Endodermal cell (in vitro differentiated cells): Measurements from ENCODE around the gene USP25. TPM values are rescaled to one million over a fixed set of nuclear protein-coding genes. Genes with fewer than 3 reads are reported as not detected.

Experiments
- DNase-seq: peaks from one replicate; pipeline ENCODE4 v3.0.0-alpha.2; 2017
- H3K27ac ChIP-seq: 2 replicates; pipeline ENCODE4 v1.5.1; 2013; ENCODE audit warnings: mild to moderate bottlenecking, low read depth, low read length, moderate library complexity
- H3K27me3 ChIP-seq: 2 replicates; pipeline ENCODE4 v1.6.1; 2013; ENCODE audit warnings: mild to moderate bottlenecking, low read length, moderate library complexity; ENCODE audit not compliant: insufficient read depth, control insufficient read depth, poor library complexity, severe bottlenecking
- H3K36me3 ChIP-seq: 2 replicates; pipeline ENCODE4 v1.7.0; 2013; ENCODE audit warnings: mild to moderate bottlenecking, low read length, moderate library complexity; ENCODE audit not compliant: control insufficient read depth, insufficient read depth
- H3K4me1 ChIP-seq: one replicate; pipeline ENCODE4 v1.7.0; 2013; ENCODE audit warnings: low read length; ENCODE audit not compliant: control insufficient read depth, insufficient read depth
- H3K4me3 ChIP-seq: 2 replicates; pipeline ENCODE4 v1.5.1; 2013; ENCODE audit warnings: mild to moderate bottlenecking, low read length, moderate library complexity
- H3K9ac ChIP-seq: 2 replicates; pipeline ENCODE4 v1.6.1; 2013; ENCODE audit warnings: mild to moderate bottlenecking, low read length, moderate library complexity; ENCODE audit not compliant: poor library complexity, severe bottlenecking; ENCODE audit errors: extremely low read depth
- H3K9me3 ChIP-seq: 2 replicates; pipeline ENCODE4 v1.6.1; 2013; ENCODE audit warnings: mild to moderate bottlenecking, low read length, moderate library complexity; ENCODE audit not compliant: control insufficient read depth
- H3K27ac Mint-ChIP-seq: 2 replicates; pipeline ENCODE4 v1.8.0; 2020; ENCODE audit warnings: mixed read lengths
- H3K27me3 Mint-ChIP-seq: 2 replicates; pipeline ENCODE4 v1.8.0; 2021; ENCODE audit warnings: mild to moderate bottlenecking, mixed read lengths; ENCODE audit not compliant: insufficient read depth
- H3K36me3 Mint-ChIP-seq: 2 replicates; pipeline ENCODE4 v1.8.0; 2020; ENCODE audit warnings: low read depth, mixed read lengths
- H3K4me1 Mint-ChIP-seq: 2 replicates; pipeline ENCODE4 v1.8.0; 2020; ENCODE audit warnings: mixed read lengths
- H3K4me3 Mint-ChIP-seq: 2 replicates; pipeline ENCODE4 v1.8.0; 2020; ENCODE audit warnings: mild to moderate bottlenecking, moderate library complexity, mixed read lengths
- H3K9me3 Mint-ChIP-seq: 2 replicates; pipeline ENCODE4 v1.8.0; 2020; ENCODE audit warnings: mild to moderate bottlenecking, mixed read lengths
- CTCF ChIP-seq: fragments of 200-600 bp; sonication (generic); conservative IDR thresholded peaks from 2 replicates; pipeline ENCODE4 v1.5.0; 2021; ENCODE audit warnings: antibody characterized with exemption, mild to moderate bottlenecking
- WGBS, 2 experiments: methylation state at CpG; one replicate each; pipeline versions ENCODE4 v1.1.5 to v1.1.7; 2013; ENCODE audit warnings: missing lambda C conversion rate in 2 of 2, mixed read lengths in 1 of 2; ENCODE audit not compliant: insufficient coverage in 1 of 2, insufficient read length in 1 of 2; 5-methylcytosine and 5-hydroxymethylcytosine counted together
- total RNA-seq, 2 donors: library from RNA; stranded (reverse); fragmentation: NEBNext Ultra II Directional in 1 of 2; extraction: Animal tissue kit (Norgen Biotek cat#: 25700) in 1 of 2; gene quantifications; 2 replicates in 1 of 2; 3 replicates in 1 of 2; pipeline ENCODE4 v1.2.1, GENCODE V29; 2021

USP25 gene
- total RNA-seq, 2 donors from 2014 or later: 31.4 to 34.9 TPM

- H3K4me1 Mint-ChIP-seq: peaks cover 34% of the 10 kb centered on the region
- WGBS, 2 experiments: 93% methylated on average over 1 of the region's 1 CpG; no CpG with 5 or more reads in 1 of the 2 experiments
- H3K27ac Mint-ChIP-seq: no peak overlapping the region
- Histone ChIP-seq H3K9ac (no peak overlapping the region), H3K36me3 (no peaks in the 10 kb centered on the region), H3K27me3 (no peaks in the 10 kb centered on the region), H3K4me1 (peaks cover 3% of the 10 kb centered on the region), H3K9me3 (peaks cover 20% of the 10 kb centered on the region), H3K4me3 (no peak overlapping the region), H3K27ac (no peak overlapping the region)
- H3K36me3 Mint-ChIP-seq: peaks cover 30% of the 10 kb centered on the region
- H3K27me3 Mint-ChIP-seq: no peaks in the 10 kb centered on the region
- DNase-seq: no peak
- TF ChIP-seq CTCF: no peak
- H3K9me3 Mint-ChIP-seq: peaks cover 11% of the 10 kb centered on the region
- H3K4me3 Mint-ChIP-seq: no peak overlapping the region
These were observed 11.7 kb downstream of the USP25 start for GRCh38 chr21:15741510-15741909.

- H3K9ac ChIP-seq: no peak overlapping the region
- Mint-ChIP-seq H3K27ac (peak overlapping the region; percentile 53), H3K4me3 (no peak overlapping the region), H3K9me3 (peaks cover 11% of the 10 kb centered on the region), H3K27me3 (no peaks in the 10 kb centered on the region), H3K4me1 (peaks cover 34% of the 10 kb centered on the region), H3K36me3 (peaks cover 28% of the 10 kb centered on the region)
- H3K36me3 ChIP-seq: no peaks in the 10 kb centered on the region
- no peak for DNase-seq
- H3K27me3 ChIP-seq: no peaks in the 10 kb centered on the region
- WGBS, 2 experiments: 77 to 93% methylated on average over 4 of the region's 4 CpGs
- H3K9me3 ChIP-seq: peaks cover 17% of the 10 kb centered on the region
- H3K4me1 ChIP-seq: peaks cover 3% of the 10 kb centered on the region
- H3K4me3 ChIP-seq: no peak overlapping the region
- H3K27ac ChIP-seq: no peak overlapping the region
- TF ChIP-seq CTCF: no peak
These were observed 12.4 kb downstream of the USP25 start for GRCh38 chr21:15742052-15742670.

GRCh38 chr21:15742694-15743093 is 12.9 kb downstream of the USP25 start:
- 86 to 95% methylated on average over 6 to 13 of the region's 13 CpGs for WGBS, 2 experiments
- H3K27me3 ChIP-seq: no peaks in the 10 kb centered on the region
- DNase-seq: peak; percentile 63
- peaks cover 34% of the 10 kb centered on the region for H3K4me1 Mint-ChIP-seq
- no peaks in the 10 kb centered on the region for H3K36me3 ChIP-seq
- H3K4me1 ChIP-seq: peaks cover 3% of the 10 kb centered on the region
- H3K4me3 ChIP-seq: no peak overlapping the region
- H3K27ac ChIP-seq: no peak overlapping the region
- TF ChIP-seq CTCF: no peak
- H3K4me3 Mint-ChIP-seq: no peak overlapping the region
- H3K27me3 Mint-ChIP-seq: no peaks in the 10 kb centered on the region
- H3K9me3 Mint-ChIP-seq: peaks cover 7% of the 10 kb centered on the region
- peaks cover 24% of the 10 kb centered on the region for H3K36me3 Mint-ChIP-seq
- H3K27ac Mint-ChIP-seq: no peak overlapping the region
- no peak overlapping the region for H3K9ac ChIP-seq
- peaks cover 12% of the 10 kb centered on the region for H3K9me3 ChIP-seq
